IgD-negative memory B cell (primary cell): ENCODE measurements around the gene MXD4. TPM values are rescaled to one million over a fixed set of nuclear protein-coding genes. Genes with fewer than 3 reads are reported as not detected.

Experiments used
- H3K27ac Mint-ChIP-seq, 3 donors: one replicate each; pipeline ENCODE4 v1.8.0; 2020 to 2022; ENCODE audit warnings: mild to moderate bottlenecking in 3 of 3, mixed read lengths in 3 of 3, moderate library complexity in 1 of 3
- H3K27me3 Mint-ChIP-seq: one replicate; pipeline ENCODE4 v1.8.0; 2021; ENCODE audit warnings: mixed read lengths
- H3K36me3 Mint-ChIP-seq: one replicate; pipeline ENCODE4 v1.8.0; 2020; ENCODE audit warnings: mild to moderate bottlenecking, mixed read lengths
- H3K4me1 Mint-ChIP-seq, 3 donors: one replicate each; pipeline ENCODE4 v1.8.0; 2020 to 2022; ENCODE audit warnings: mixed read lengths in 3 of 3, mild to moderate bottlenecking in 1 of 3
- H3K4me3 Mint-ChIP-seq, 4 donors: one replicate each; pipeline ENCODE4 v1.8.0; 2020 to 2022; ENCODE audit warnings: mild to moderate bottlenecking in 4 of 4, mixed read lengths in 4 of 4, moderate library complexity in 3 of 4
- H3K9me3 Mint-ChIP-seq, 3 donors: one replicate each; pipeline ENCODE4 v1.8.0; 2020 to 2021; ENCODE audit warnings: mixed read lengths in 3 of 3, mild to moderate bottlenecking in 1 of 3
- polyA plus RNA-seq: library from polyadenylated mRNA; unstranded; fragments of 300-500 nt; fragmentation: Illumina TruSeq; gene quantifications from one replicate; pipeline ENCODE4 v1.2.3, GENCODE V29; 2021

The MXD4 gene
- polyA plus RNA-seq, 1 donor from 2014 or later, result 31.1 TPM

GRCh38 chr4:2266181-2266580 lies 4.3 kb upstream of the MXD4 start:
- H3K9me3 Mint-ChIP-seq, result no peaks in the 10 kb centered on the region
- peaks cover 0 to 4% (median 1%) of the 10 kb centered on the region in 3 donors for H3K4me1 Mint-ChIP-seq
- H3K4me3 Mint-ChIP-seq, result peak overlapping the region in 1 of 4 donors; percentile 12
- no peak overlapping the region for H3K27ac Mint-ChIP-seq
- no peaks in the 10 kb centered on the region for H3K36me3 Mint-ChIP-seq
- H3K27me3 Mint-ChIP-seq, result peaks cover 1% of the 10 kb centered on the region

- no peaks in the 10 kb centered on the region for H3K27me3 Mint-ChIP-seq
- H3K27ac Mint-ChIP-seq, result peak overlapping the region in 1 of 3 donors; percentile 39
- peaks cover 0 to 4% (median 1%) of the 10 kb centered on the region in 3 donors for H3K4me1 Mint-ChIP-seq
- no peaks in the 10 kb centered on the region for H3K36me3 Mint-ChIP-seq
- H3K4me3 Mint-ChIP-seq, result peak overlapping the region in 3 of 4 donors; percentile 50 to 54 (median 53)
- no peaks in the 10 kb centered on the region for H3K9me3 Mint-ChIP-seq
These were observed 3.5 kb upstream of the MXD4 start for GRCh38 chr4:2265113-2266110.

- no peak overlapping the region for H3K27ac Mint-ChIP-seq
- no peaks in the 10 kb centered on the region for H3K36me3 Mint-ChIP-seq
- H3K27me3 Mint-ChIP-seq, result no peaks in the 10 kb centered on the region
- peak overlapping the region in 1 of 4 donors; percentile 57 for H3K4me3 Mint-ChIP-seq
- H3K9me3 Mint-ChIP-seq, result no peaks in the 10 kb centered on the region
- H3K4me1 Mint-ChIP-seq, result peaks cover 0 to 5% (median 4%) of the 10 kb centered on the region in 3 donors
These were observed 2.7 kb upstream of the MXD4 start for GRCh38 chr4:2264481-2265041.

GRCh38 chr4:2263926-2264321 lies 2.0 kb upstream of the MXD4 start:
- Mint-ChIP-seq H3K4me3 (peak overlapping the region in 2 of 4 donors; percentile 12 to 94), H3K9me3 (no peaks in the 10 kb centered on the region), H3K27ac (peak overlapping the region in 2 of 3 donors; percentile 23 to 98), H3K27me3 (no peaks in the 10 kb centered on the region), H3K36me3 (no peaks in the 10 kb centered on the region), H3K4me1 (peaks cover 0 to 5% (median 4%) of the 10 kb centered on the region in 3 donors)

GRCh38 chr4:2262944-2263250 lies 988 bp upstream of the MXD4 start:
- peaks cover 0 to 6% (median 4%) of the 10 kb centered on the region in 3 donors for H3K4me1 Mint-ChIP-seq
- H3K27ac Mint-ChIP-seq, result peak overlapping the region in 2 of 3 donors; percentile 53 to 98
- H3K9me3 Mint-ChIP-seq, result no peaks in the 10 kb centered on the region
- no peaks in the 10 kb centered on the region for H3K36me3 Mint-ChIP-seq
- H3K27me3 Mint-ChIP-seq, result no peaks in the 10 kb centered on the region
- H3K4me3 Mint-ChIP-seq, result peak overlapping the region; percentile 80 to 94 (median 90)

- no peaks in the 10 kb centered on the region for H3K9me3 Mint-ChIP-seq
- H3K36me3 Mint-ChIP-seq, result no peaks in the 10 kb centered on the region
- H3K27ac Mint-ChIP-seq, result peak overlapping the region; percentile 27 to 98 (median 86)
- peaks cover 0 to 10% (median 4%) of the 10 kb centered on the region in 3 donors for H3K4me1 Mint-ChIP-seq
- H3K27me3 Mint-ChIP-seq, result no peaks in the 10 kb centered on the region
- H3K4me3 Mint-ChIP-seq, result peak overlapping the region; percentile 80 to 94 (median 90)
These were observed 435 bp upstream of the MXD4 start for GRCh38 chr4:2262145-2262943.

GRCh38 chr4:2261110-2261852 lies 628 bp downstream of the MXD4 start:
- peak overlapping the region; percentile 81 to 94 (median 90) for H3K4me3 Mint-ChIP-seq
- H3K9me3 Mint-ChIP-seq, result no peaks in the 10 kb centered on the region
- no peaks in the 10 kb centered on the region for H3K36me3 Mint-ChIP-seq
- H3K27me3 Mint-ChIP-seq, result no peaks in the 10 kb centered on the region
- H3K4me1 Mint-ChIP-seq, result peaks cover 4 to 17% (median 9%) of the 10 kb centered on the region in 3 donors
- H3K27ac Mint-ChIP-seq, result peak overlapping the region in 2 of 3 donors; percentile 27 to 98

GRCh38 chr4:2260344-2261109 lies 1.4 kb downstream of the MXD4 start:
- Mint-ChIP-seq H3K4me3 (peak overlapping the region; percentile 65 to 87 (median 79)), H3K9me3 (no peaks in the 10 kb centered on the region), H3K4me1 (peaks cover 4 to 17% (median 9%) of the 10 kb centered on the region in 3 donors), H3K27me3 (no peaks in the 10 kb centered on the region), H3K36me3 (no peaks in the 10 kb centered on the region), H3K27ac (peak overlapping the region in 1 of 3 donors; percentile 48)

GRCh38 chr4:2259541-2260343 lies 2.2 kb downstream of the MXD4 start:
- peak overlapping the region in 1 of 3 donors; percentile 48 for H3K27ac Mint-ChIP-seq
- H3K9me3 Mint-ChIP-seq, result no peaks in the 10 kb centered on the region
- peaks cover 4 to 17% (median 11%) of the 10 kb centered on the region in 3 donors for H3K4me1 Mint-ChIP-seq
- peak overlapping the region; percentile 55 to 87 (median 73) for H3K4me3 Mint-ChIP-seq
- H3K36me3 Mint-ChIP-seq, result peaks cover 2% of the 10 kb centered on the region
- H3K27me3 Mint-ChIP-seq, result no peaks in the 10 kb centered on the region

- Mint-ChIP-seq H3K9me3 (no peaks in the 10 kb centered on the region), H3K36me3 (peaks cover 2% of the 10 kb centered on the region), H3K4me3 (peak overlapping the region in 2 of 4 donors; percentile 55 to 65), H3K27me3 (no peaks in the 10 kb centered on the region), H3K4me1 (peaks cover 4 to 19% (median 8%) of the 10 kb centered on the region in 3 donors), H3K27ac (no peak overlapping the region)
These were observed 2.8 kb downstream of the MXD4 start for GRCh38 chr4:2259036-2259540.

GRCh38 chr4:2258091-2259035 lies 3.5 kb downstream of the MXD4 start:
- Mint-ChIP-seq H3K9me3 (no peaks in the 10 kb centered on the region), H3K27ac (no peak overlapping the region), H3K27me3 (no peaks in the 10 kb centered on the region), H3K4me3 (peak overlapping the region in 2 of 4 donors; percentile 17 to 54), H3K4me1 (peaks cover 4 to 19% (median 7%) of the 10 kb centered on the region in 3 donors), H3K36me3 (peaks cover 2% of the 10 kb centered on the region)
